Measurements from ENCODE around the gene GP2. TPM values are rescaled to one million over a fixed set of nuclear protein-coding genes. Genes with fewer than 3 reads are reported as not detected.
"Not testable (repeated sequence)": the region's sequence is repeated elsewhere in the genome, so short reads cannot be mapped to it uniquely, and the experiment has no call there.

GP2 gene
- total RNA-seq, 1 donor from 2014 or later = not detected

DNA sequence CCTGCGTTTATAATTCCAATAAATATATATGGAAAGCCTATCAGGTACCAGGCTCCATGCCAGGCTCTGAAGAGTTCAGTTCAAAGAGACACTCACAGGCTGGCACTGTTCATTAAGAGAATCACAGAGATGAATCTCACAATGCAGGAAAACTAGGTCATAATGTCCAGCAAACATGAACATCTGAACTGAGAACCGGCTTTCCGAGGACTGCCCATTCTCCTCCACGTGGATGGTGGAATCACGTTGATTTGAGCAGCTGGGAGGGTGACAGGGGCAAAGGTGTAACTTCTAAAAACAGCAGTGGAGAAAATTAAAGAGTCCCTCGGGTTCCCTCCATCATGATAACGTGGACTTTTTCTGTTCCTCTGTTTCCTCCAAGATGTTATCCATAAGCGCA lies 10.2 kb downstream of the GP2 start:
- Mint-ChIP-seq H3K4me3 (ENCODE audit: unreplicated experiment) (no peak overlapping the region), H3K4me1 (ENCODE audit: unreplicated experiment) (no peaks in the 10 kb centered on the region), H3K27ac (ENCODE audit: unreplicated experiment) (no peak overlapping the region), H3K36me3 (ENCODE audit: low read depth, unreplicated experiment) (no peaks in the 10 kb centered on the region), H3K27me3 (ENCODE audit: unreplicated experiment) (peaks cover 8% of the 10 kb centered on the region), H3K9me3 (ENCODE audit: unreplicated experiment) (no peaks in the 10 kb centered on the region)
- TF ChIP-seq, protein P1, sequence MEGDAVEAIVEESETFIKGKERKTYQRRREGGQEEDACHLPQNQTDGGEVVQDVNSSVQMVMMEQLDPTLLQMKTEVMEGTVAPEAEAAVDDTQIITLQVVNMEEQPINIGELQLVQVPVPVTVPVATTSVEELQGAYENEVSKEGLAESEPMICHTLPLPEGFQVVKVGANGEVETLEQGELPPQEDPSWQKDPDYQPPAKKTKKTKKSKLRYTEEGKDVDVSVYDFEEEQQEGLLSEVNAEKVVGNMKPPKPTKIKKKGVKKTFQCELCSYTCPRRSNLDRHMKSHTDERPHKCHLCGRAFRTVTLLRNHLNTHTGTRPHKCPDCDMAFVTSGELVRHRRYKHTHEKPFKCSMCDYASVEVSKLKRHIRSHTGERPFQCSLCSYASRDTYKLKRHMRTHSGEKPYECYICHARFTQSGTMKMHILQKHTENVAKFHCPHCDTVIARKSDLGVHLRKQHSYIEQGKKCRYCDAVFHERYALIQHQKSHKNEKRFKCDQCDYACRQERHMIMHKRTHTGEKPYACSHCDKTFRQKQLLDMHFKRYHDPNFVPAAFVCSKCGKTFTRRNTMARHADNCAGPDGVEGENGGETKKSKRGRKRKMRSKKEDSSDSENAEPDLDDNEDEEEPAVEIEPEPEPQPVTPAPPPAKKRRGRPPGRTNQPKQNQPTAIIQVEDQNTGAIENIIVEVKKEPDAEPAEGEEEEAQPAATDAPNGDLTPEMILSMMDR (IDR thresholded peaks at IDR 0.05; ENCODE audit: unreplicated experiment) = no peak
- DNase-seq (ENCODE audit: low spot score) = no peak

DNA sequence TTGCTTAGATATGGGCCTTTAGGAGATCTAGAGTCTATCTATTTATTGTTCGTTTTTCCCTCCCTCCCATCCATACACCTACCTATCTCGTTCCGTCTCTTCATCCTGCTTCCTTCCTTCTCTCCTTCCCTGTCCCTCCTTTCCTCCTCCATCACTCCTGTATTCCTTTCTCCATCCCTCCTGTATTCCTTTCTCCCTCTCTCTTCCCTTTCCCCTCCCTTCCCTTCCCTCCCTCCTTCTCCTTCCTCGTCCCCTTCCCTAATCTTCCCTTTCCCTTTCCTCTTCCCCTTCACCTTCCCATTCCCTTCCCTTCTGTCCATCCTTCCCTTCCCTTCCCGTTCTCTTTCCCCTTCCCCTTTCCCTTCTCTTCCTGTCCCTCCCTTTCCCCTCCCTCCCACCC lies 10.6 kb downstream of the GP2 start:
- Mint-ChIP-seq H3K9me3 (ENCODE audit: unreplicated experiment) (no peaks in the 10 kb centered on the region), H3K36me3 (ENCODE audit: low read depth, unreplicated experiment) (no peaks in the 10 kb centered on the region), H3K4me3 (ENCODE audit: unreplicated experiment) (no peak overlapping the region), H3K4me1 (ENCODE audit: unreplicated experiment) (no peaks in the 10 kb centered on the region), H3K27me3 (ENCODE audit: unreplicated experiment) (peaks cover 8% of the 10 kb centered on the region), H3K27ac (ENCODE audit: unreplicated experiment) (no peak overlapping the region)
- TF ChIP-seq, protein P1 (IDR thresholded peaks at IDR 0.05; ENCODE audit: unreplicated experiment) = no peak
- DNase-seq (ENCODE audit: low spot score) = no peak

DNA sequence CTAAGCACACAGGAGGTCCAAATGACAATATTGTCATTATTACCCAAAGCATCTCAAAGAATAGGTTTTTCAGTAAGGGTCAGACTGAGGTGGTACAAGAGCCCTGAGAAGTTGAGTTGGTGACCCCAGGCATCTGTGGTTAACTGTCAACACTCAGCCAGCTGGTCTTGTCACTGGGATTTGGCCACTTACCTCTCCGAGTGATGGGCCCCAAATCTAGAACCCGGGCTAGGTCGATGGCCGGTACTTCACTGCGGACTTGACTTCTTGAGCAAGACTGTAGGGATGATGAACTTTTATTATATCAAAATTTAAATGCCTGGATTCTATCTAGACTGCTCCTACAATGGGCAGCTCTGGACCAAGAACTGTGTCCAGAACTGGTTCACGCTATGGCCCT lies 11.5 kb downstream of the GP2 start:
- no peaks in the 10 kb centered on the region for H3K4me1 Mint-ChIP-seq (ENCODE audit: unreplicated experiment)
- no peaks in the 10 kb centered on the region for H3K36me3 Mint-ChIP-seq (ENCODE audit: low read depth, unreplicated experiment)
- H3K9me3 Mint-ChIP-seq (ENCODE audit: unreplicated experiment) = no peaks in the 10 kb centered on the region
- peaks cover 5% of the 10 kb centered on the region for H3K27me3 Mint-ChIP-seq (ENCODE audit: unreplicated experiment)
- TF ChIP-seq, protein P1 (IDR thresholded peaks at IDR 0.05; ENCODE audit: unreplicated experiment) = no peak
- DNase-seq (ENCODE audit: low spot score) = no peak
- H3K4me3 Mint-ChIP-seq (ENCODE audit: unreplicated experiment) = no peak overlapping the region
- H3K27ac Mint-ChIP-seq (ENCODE audit: unreplicated experiment) = no peak overlapping the region

DNA sequence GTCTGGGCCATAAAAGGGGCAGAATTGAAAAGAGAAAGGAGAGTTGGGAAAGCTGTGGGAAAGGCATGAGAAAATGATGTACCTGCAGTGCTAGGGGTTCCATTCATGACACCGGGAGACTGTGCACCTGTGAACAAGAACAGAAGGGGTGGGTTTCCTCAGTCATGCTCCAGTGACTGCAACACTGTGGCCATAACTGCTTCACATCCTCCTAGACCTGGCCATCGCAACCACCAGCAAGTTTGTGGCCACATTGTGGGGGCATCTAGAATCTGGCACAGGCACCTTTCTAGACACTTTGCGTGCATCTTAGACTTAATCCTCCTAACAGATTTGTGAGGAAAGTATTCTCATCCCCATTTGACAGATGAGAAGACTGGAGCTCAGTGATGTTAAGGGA lies 12.7 kb downstream of the GP2 start:
- peaks cover 5% of the 10 kb centered on the region for H3K27me3 Mint-ChIP-seq (ENCODE audit: unreplicated experiment)

DNA sequence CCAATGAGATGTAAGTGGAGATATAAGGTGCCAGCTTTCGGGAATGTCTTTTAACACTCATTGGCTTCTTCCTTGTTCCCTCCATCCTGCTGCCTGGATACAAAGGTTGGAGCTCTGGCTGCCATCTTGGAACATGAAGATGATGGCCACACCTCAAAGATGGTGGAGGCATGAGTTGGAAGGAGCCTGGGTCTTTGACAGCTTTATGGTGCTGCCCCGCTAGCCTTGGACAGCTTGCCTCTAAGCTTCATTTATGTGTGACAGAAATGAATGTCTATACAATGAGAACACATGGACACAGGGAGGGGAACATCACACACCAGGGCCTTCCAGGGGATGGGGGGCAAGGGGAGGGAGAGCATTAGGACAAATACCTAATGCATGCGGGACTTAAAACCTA lies 13.6 kb downstream of the GP2 start:
- no peaks in the 10 kb centered on the region for H3K36me3 Mint-ChIP-seq (ENCODE audit: low read depth, unreplicated experiment)
- H3K27ac Mint-ChIP-seq (ENCODE audit: unreplicated experiment) = no peak overlapping the region
- peaks cover 5% of the 10 kb centered on the region for H3K27me3 Mint-ChIP-seq (ENCODE audit: unreplicated experiment)
- TF ChIP-seq, protein P1 (IDR thresholded peaks at IDR 0.05; ENCODE audit: unreplicated experiment) = no peak
- no peak for DNase-seq (ENCODE audit: low spot score)
- H3K4me3 Mint-ChIP-seq (ENCODE audit: unreplicated experiment) = no peak overlapping the region
- no peaks in the 10 kb centered on the region for H3K4me1 Mint-ChIP-seq (ENCODE audit: unreplicated experiment)
- no peaks in the 10 kb centered on the region for H3K9me3 Mint-ChIP-seq (ENCODE audit: unreplicated experiment)

More for the DNA sequence above, 12.7 kb downstream of the GP2 start:
- H3K36me3 Mint-ChIP-seq (ENCODE audit: low read depth, unreplicated experiment) = no peaks in the 10 kb centered on the region
- no peaks in the 10 kb centered on the region for H3K4me1 Mint-ChIP-seq (ENCODE audit: unreplicated experiment)
- DNase-seq (ENCODE audit: low spot score) = no peak
- TF ChIP-seq, protein P1 (IDR thresholded peaks at IDR 0.05; ENCODE audit: unreplicated experiment) = no peak
- no peaks in the 10 kb centered on the region for H3K9me3 Mint-ChIP-seq (ENCODE audit: unreplicated experiment)
- H3K4me3 Mint-ChIP-seq (ENCODE audit: unreplicated experiment) = no peak overlapping the region
- H3K27ac Mint-ChIP-seq (ENCODE audit: unreplicated experiment) = no peak overlapping the region

DNA sequence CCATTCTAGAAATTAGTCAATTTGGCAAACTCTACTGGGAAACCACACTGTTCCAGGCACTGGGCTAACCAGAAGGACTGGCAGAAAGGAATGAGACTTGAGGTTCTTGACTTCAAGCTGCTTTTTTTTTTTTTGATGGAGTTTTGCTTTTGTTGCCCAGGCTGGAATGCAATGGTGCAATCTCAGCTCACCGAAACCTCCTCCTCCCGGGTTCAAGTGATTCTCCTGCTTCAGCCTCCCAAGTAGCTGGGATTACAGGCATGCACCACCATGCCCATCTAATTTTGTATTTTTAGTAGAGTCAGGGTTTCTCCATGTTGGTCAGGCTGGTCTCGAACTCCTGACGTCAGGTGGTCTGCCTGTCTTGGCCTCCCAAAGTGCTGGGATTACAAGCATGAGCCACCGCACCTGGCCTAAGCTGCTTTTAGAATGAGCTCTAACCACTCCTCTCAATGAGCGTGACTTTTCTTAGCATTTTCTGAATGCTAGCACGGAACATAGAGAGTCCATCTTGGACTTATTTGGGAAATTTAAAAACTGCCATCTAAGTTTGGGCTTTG lies 14.7 kb downstream of the GP2 start:
- H3K4me3 Mint-ChIP-seq (ENCODE audit: unreplicated experiment) = not testable (repeated sequence)

More for the DNA sequence above, 14.7 kb downstream of the GP2 start:
- not testable (repeated sequence) for H3K27me3 Mint-ChIP-seq (ENCODE audit: unreplicated experiment); H3K9me3 Mint-ChIP-seq (ENCODE audit: unreplicated experiment); H3K27ac Mint-ChIP-seq (ENCODE audit: unreplicated experiment); H3K36me3 Mint-ChIP-seq (ENCODE audit: low read depth, unreplicated experiment); H3K4me1 Mint-ChIP-seq (ENCODE audit: unreplicated experiment); DNase-seq (ENCODE audit: low spot score)

All from endothelial cell (in vitro differentiated cells).